WTC11 (cell line): ENCODE results near the gene SYCN.

Experiments used
- CREM ChIP-seq: sonication (generic); formaldehyde crosslinking; IDR thresholded peaks from 2 replicates; pipeline ENCODE4 v1.8.1; 2022; ENCODE audit warnings: mild to moderate bottlenecking, missing genetic modification reagents, moderate library complexity
- CTCF ChIP-seq: fragments of 200-600 bp; IDR thresholded peaks from 2 replicates; pipeline ENCODE4 v1.8.0; 2022; ENCODE audit warnings: antibody characterized with exemption
- ESRRA ChIP-seq: sonication (generic); formaldehyde crosslinking; IDR thresholded peaks from 2 replicates; pipeline ENCODE4 v1.8.1; 2022; ENCODE audit warnings: mild to moderate bottlenecking, missing genetic modification reagents, borderline replicate concordance
- NFATC4 ChIP-seq: fragments of 250-450 bp; sonication (Bioruptor Pico); IDR thresholded peaks from 2 replicates; pipeline ENCODE4 v1.9.0; 2021; ENCODE audit warnings: mild to moderate bottlenecking
- NR2C2 ChIP-seq: sonication (generic); formaldehyde crosslinking; IDR thresholded peaks from 2 replicates; pipeline ENCODE4 v1.8.0; 2022; ENCODE audit warnings: mild to moderate bottlenecking, missing genetic modification reagents
- PRRX2 ChIP-seq: fragments of 250-450 bp; sonication (Bioruptor Pico); IDR thresholded peaks from 2 replicates; pipeline ENCODE4 v1.8.0; 2021; ENCODE audit warnings: mild to moderate bottlenecking
- ZNF121 ChIP-seq: sonication (generic); formaldehyde crosslinking; IDR thresholded peaks from 2 replicates; pipeline ENCODE4 v1.8.0; 2023; ENCODE audit warnings: missing genetic modification reagents
- TF ChIP-seq, protein P1 (sequence below): sonication (generic); formaldehyde crosslinking; IDR thresholded peaks from 2 replicates; pipeline ENCODE4 v1.8.1; 2023; ENCODE audit warnings: mild to moderate bottlenecking, missing genetic modification reagents, moderate library complexity

DNA sequence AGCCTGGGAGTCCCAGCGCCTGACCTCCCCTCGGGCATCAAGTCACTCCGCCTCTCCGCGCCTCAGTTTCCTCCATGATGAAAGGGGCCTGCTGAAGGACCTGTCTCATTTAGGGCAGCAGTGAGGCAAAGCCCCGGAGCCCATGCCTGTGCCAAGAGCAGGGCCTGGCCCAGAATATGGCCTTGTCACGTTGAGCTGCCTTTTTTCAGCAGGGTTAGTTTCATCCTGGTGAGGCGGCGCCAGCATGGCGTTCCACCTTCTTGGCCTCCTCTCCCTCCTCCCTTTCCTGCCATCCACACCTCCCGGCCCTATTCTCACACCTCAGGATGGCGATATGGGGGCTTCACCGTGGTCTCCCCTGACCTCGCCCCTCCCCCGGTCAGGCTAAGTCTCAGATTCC is 48.3 kb downstream of the SYCN start:
- TF ChIP-seq ZNF121 (CRISPR knock-in tag) (no peak), CTCF (no peak), PRRX2 (no peak), ESRRA (CRISPR knock-in tag) (no peak), NR2C2 (CRISPR knock-in tag) (no peak), NFATC4 (no peak), CREM (no peak)
- TF ChIP-seq, protein P1, sequence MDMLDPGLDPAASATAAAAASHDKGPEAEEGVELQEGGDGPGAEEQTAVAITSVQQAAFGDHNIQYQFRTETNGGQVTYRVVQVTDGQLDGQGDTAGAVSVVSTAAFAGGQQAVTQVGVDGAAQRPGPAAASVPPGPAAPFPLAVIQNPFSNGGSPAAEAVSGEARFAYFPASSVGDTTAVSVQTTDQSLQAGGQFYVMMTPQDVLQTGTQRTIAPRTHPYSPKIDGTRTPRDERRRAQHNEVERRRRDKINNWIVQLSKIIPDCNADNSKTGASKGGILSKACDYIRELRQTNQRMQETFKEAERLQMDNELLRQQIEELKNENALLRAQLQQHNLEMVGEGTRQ (CRISPR knock-in tag), result no peak
